GM21390 (cell line): ENCODE results near the gene ZNF429.
"Not testable (repeated sequence)": the region's sequence is repeated elsewhere in the genome, so short reads cannot be mapped to it uniquely, and the experiment has no call there.

Source experiments
- ATAC-seq: cut with Tn5 transposase; IDR thresholded peaks from one replicate; pipeline ENCODE4 v1.9.1; 2021; ENCODE audit not compliant: unreplicated experiment

Gene ZNF429

DNA sequence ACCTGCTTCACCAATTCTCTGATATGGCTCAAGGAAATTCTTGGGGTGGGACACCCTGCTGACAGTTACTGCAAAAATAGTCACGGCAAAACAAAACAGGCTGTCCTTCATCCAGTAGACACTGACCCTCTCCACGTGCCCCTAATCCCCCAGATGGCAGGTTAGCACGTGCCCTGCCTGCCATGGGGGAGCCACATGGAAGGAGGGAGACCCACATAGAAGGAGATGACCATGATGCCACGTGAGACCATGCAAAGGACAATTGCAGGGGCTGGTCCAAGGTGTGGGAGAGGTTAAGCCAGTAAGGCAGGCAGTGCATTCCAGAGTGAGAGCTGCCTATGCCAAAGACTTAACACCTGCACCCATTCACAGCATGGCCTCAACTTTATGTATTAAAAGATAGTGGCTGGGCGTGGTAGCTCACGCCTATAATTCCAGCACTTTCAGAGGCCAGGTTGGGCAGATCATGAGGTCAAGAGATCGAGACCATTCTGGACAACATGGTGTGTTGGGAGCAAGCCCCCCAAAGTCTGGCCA lies 82.7 kb downstream of the ZNF429 start:
- no peak for ATAC-seq

DNA sequence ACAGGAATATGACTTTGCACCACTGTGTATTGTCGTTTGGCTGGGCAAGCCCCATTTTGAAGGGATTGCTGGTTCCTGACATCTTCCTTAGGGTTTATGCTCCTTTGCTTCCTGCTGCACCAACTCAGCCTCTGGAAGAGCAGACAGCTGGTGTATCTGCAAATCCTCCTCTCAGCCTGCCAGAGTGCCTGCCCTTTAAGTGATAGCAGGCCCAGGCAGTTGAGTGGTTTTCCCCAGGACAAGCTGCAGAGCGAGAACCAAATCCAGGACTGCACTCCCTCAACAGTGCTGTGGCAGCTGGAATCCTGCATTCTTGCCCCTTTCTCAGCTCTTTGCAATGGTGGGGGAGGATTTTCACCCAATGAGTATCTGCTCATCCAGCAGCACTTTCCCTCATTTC lies 85.5 kb downstream of the ZNF429 start:
- ATAC-seq: no peak

DNA sequence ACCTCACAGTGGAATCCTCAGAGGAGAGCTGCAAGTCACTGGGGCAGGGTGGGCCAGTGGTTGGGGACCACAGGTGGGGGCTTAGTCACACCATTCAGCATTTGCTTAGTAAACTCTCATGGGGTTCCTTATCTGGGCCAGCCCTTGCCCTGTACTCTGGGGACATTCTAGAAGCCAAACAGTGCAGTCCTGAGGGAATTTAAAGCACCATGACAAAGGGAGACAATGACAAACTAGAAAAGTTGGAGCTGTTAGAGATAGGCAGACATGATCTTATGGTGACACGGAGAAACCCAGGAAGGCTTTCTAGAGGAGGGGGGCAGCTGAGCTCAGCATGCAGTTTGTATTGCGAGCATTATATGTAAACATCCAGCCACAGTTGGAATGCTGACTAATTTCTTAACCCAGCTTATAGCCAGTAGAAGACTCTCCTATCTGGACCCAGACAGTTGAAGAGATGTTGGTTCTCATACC lies 87.6 kb downstream of the ZNF429 start:
- ATAC-seq: no peak

DNA sequence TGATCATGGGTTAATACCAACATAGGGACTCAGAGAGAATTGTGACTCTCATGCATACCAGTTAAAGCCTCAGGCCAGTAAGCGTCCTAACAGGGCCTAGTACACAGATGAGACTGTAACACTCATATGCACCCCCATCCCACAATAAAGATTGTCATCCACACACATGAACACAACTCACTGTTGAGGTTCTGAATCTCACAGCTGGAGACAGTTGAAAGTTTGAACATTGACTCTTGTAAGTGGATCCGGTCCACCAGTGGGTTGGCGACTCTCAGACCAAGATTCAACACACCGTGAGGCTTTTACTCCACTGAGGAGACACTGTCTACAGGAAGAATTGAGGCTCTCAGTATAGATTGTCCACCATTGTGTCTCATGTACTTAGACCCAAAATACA lies 88.1 kb downstream of the ZNF429 start:
- no peak for ATAC-seq

DNA sequence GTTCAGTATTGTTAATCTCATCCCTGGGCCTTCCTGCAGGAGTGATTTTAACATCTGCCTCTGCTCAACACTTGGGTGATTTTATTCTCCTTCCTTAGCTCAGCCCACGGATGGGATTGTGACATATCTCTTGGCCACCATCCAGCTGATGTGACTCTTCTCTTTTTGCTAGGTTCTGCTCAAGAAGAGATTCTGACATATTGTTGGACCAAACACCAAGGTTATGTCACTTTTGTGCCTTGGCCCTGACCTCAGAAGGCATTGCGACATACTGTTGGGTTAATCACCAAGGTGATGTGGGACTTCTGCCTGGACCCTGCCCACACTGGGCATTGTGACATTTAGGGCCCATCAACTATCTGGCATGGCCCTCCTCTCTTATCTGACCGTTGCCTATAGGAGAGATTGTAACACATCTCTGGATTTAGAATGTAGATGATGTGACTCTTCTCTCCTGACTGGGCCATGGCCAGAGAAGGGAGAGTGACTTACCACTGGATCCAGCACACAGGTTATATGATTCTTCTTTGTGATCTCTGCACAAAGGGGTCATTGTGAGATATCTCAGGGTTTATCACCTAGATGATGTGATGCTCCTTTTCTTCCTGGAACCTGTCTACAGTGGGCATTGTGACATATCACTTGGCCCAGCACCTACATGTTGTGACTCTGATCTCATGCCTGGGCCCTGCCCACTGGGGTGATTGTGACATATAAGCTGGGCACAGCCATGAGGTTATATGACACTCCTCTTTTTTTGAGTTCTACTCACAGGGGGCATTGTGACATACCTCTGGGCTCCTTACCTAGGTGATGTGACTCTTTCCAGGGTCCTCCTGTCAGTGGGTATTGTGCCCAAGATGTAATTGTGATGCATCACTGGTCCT lies 88.8 kb downstream of the ZNF429 start:
- no peak for ATAC-seq

DNA sequence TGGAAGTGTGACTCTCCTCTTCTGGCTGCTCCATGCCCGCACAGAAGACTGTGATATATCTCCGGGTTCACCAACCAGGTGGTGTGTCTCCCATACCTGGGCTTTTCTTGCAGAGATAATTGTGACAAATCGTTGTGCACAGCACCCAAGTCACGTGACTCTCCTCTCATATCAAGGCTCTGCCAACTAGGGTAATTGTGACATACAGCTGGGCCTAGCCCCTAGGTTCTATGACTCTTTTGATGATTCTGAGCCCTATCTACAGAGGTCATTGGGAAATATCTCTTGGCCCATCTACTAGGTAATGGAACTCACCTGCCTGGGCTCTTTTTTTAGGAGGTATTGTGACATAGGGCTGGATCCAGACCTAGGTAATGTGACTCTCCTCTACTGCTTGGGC lies 89.8 kb downstream of the ZNF429 start:
- no peak for ATAC-seq

DNA sequence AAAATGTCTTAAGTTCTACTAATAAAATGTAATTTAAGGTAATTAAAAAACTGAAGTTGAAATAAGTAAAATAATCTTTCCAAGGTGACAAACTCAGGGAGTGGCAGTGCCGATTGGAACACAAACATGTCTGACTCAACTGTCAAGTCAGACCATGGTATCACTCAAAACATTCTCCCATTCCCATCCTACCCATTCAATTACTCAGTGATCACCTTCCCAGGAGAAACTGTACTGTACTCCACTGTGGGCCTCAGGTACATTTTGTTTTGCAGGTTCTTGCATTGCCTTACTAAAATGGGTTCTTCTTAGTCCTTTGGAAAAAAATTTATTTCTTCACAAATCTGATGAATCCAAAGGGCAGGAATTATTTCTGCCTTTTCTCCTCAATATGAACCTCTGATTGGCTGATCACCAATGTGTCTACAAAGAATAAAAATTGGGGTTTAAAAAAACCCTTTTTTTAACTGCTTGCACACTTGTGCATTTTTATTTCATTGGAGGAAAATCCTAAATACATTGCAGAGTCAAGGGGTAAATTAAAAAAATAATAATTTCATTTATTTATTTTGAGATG lies 96.8 kb downstream of the ZNF429 start:
- no peak for ATAC-seq

DNA sequence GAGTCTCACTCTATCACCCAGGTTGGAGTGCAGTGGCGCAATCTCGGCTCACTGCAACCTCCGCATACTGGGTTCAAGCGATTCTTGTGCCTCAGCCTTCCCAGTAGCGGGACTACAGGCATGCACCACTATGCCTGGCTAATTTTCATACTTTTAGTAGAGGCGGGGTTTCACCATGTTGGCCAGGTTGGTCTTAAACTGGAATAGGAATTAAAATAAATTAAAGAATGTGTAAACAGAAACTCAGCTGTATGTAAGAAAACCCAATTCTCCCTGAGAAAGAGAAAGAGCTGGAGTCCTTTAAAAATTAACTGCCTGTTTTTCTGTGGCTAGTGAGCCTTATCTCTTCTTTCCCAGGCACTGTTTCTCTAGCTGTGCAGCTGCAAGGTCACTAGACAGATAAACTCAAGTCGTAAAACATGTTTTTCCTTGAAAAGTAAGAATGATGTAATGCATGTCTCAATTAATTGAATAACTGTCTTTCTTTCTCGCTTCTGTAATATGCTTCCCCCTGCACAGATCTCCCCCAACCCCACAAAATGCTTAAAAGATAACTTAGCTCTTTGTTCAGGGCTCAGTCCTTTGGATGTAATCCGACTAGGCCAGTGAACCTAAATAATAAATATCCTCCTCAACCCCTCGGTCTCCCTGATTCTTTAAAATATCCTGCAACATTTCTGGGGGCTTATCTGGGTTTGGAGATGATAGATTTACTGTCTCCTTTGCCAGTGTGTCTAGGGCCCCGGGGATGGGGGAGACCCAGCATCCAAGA lies 97.4 kb downstream of the ZNF429 start:
- ATAC-seq: not testable (repeated sequence)

DNA sequence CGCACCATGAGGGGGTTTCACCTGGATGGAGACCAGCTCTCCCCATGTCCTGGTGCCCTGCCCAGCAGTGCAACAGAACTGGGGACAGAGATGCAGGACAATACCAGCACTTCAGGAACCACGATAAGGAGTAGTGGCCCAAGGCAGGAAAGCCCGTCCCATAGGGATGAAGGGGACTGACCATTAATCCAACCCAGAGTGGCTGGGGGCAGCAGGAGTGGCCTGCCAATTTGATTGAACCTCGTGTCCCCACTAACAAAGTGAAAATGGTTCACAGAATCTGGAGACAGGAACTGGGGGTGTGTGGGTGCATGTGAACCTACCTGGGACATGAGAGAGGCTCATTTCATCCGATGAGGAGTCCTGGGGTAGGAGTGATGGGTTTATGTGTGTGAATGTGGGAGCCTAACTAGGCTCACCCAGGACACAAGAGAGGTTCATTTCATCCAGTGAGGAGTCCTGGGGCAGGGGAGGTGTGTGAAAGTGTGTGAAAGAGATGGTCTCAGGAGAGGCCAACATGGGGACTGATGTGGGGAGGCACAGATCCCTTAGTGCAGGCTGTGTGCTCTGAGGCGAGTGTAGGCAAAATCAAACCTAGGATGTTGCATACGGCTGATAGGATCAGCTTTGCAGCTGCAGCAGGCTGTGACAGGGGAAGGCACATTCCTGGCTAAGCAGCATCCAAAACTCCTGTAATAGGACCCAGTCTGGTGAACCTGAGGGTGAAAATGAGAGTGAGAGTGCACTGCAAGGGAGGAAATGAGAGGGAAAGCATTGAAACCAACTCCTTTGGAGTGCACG lies 98.2 kb downstream of the ZNF429 start:
- ATAC-seq: no peak

DNA sequence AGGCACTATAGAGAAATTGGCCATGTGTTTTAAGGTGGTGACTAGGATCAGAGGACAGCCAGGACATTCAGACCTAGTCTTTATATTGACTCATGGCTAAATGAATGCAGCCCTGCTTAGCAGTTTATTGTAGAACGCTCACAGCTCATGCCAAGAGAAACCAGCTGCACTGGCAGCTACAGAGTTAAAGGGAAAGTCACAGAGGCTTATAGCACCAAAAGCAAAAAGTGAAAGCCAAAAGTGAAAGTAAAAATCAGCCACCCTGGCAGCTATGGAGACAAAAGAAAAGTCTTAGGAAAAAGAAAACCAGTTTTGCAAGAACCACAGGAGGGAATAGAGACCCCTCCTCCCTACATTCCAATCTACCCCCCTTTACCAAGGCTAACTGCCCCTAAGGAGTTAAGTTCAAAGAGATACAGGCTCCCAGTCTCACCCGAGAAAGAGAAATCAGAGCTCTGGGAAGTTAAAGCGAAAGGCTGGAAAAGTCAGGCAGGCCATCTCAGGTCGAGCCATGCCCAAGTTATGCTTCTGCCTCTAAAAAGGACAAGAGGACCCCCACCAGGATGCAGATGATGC lies 99.0 kb downstream of the ZNF429 start:
- no peak for ATAC-seq
